Stimulated activated CD4-positive, alpha-beta T cell treated with anti-CD3 and anti-CD28 coated beads, Interleukin-4, amount 100 ng/mL, for 4 hours (primary cell): ENCODE data around the gene DAB1.

Experiments used
- DNase-seq, 2 experiments: peaks; one replicate each; pipeline ENCODE4 v3.0.0-alpha.2; 2020

The DAB1 gene

DNA sequence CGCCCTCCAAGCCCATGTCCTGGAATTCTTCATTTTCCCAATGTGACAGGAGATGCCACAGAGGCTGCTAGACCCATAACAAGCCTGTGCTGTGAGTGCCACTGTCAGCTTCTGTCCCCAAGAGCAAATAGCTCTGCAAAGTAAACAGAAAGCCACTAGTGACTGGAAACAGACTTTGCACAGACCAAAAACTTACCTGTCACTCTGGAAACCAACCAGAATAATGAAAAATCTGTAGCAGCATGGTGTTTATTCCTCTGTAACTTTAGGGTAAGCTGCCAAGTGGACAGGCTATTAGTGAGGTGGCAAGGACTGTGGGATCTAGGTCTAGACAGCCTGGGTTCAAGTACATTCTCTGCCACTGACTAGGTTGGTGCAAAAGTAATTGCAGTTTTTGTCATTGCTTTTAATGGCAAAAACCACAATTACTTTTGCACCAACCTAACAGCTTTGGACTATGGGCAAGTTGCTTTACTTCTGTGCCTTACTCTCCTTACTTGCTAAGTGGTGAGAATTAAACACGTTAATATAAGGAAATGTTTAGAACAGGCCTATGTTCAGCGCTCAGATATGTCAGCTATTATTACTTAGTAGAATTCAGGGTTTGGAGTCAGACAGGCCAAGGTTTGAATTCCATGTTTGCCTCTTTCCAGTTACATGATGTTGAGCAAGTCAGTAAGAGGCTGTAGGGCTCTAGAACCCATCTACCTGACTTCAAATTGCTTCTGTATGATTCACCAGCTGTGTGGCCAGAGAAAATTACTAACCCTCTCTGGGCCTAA lies 457.8 kb downstream of the DAB1 start, which contains the start of gene C8B:
C8B (minus strand) TSS at position 100 of the 782 bp plus-strand sequence; CDS start at position 33, 67 bp downstream.
- DNase-seq: no peak

DNA sequence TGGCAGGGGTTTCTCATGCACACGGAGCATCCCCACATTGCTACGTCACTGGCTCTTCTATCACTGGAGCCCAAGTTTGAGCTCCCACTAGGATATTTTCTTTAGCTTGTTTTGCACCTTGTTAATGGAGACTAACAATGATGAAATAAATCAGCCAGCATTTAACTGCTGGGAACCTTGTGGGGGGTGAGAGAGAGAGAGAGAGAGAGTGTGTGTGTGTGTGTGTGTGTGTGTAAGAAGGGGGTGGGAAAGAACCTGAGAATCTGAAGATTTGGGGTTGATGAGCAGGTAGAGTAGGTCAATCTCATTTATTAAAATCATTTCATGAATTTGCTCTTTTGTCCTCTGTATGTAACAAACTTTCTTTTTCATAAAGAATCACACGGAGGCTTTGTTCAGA lies 458.7 kb downstream of the DAB1 start:
- DNase-seq: no peak

DNA sequence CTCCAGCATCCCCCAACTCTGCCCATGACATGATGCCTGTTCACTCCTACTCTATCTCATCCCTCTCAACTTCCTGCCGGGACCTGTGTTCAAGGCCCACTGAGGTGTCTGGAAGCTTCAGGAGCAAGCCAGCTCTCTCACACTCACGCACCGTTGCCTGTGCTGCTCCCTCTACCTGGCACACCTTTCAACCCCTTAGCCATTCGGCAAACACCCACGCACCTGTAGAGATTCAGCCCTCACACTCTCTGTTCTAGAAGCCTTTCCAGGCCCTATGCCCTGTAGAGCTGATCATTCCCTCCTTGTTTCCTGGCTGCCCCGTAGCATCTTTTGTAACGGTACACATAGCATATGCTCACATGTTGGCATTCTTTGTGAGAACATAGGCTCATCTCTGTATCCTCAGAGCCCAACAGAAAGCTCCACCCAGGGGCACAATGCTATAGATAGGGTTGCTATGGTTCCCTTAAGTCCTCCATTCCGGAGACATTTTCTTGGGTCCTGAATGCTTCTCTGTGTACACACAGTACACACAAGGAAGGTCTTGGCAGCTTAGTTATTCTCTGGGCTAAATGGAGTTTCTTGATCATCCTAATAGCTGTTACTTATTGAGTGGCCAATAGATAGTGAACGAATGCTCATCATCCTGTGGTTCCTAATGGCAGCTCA lies 459.4 kb downstream of the DAB1 start:
- no peak for DNase-seq

DNA sequence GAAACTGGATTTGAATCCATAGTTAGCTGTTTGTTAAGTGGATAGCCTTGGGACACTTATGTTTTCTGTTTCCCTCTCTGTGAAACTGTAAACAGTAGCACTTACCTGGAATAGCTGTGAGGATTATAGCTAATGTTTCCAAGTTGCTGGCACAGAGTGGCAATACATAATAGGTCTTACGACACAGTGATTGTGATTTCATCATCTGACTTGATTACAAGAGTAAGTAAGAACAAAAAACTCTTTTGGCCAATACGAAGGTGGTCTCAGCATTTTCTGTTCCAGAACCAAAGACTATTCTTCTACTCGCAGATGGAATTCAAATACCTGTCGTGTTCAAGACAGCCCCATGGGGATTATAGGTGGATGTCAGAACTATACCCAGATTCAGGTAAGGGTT lies 460.2 kb downstream of the DAB1 start:
- no peak for DNase-seq

DNA sequence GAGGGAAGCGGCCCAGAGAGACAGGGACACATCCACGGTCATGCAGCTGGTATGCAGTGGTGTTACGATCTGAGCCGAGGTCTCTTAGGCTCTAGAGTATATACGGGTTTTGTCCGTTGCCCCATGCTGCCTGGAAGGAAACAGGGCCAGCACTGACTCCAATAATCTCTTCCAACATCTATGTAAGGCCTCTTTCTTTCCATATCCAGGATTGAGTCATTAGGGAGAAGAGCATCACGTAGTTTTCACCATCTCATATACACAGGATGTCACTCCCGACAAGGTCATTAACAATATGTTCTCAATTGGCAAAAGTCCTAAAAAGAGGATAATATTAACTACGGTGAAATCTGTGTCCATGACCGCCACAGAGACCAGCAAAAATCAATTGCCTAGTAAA lies 462.4 kb downstream of the DAB1 start:
- no peak for DNase-seq

DNA sequence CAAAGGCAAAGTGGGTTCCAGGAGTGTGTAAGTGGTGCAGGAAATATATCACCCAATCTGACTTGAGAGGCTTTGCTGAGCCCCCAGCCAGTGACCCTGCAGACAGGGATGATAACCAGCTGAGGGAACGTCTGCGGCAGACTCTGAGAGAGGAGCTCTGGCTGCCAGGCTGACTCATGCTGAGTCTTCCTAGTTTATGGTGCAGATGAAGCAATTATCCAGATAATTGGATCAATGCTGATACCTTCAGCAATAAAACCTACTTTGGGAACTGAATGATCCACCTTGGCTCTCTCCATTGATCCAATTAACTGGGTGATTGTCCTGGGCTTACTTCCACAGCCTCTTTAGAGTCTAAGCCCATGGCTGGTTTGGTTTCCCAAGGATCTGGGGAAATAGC lies 465.3 kb downstream of the DAB1 start:
- DNase-seq: no peak

DNA sequence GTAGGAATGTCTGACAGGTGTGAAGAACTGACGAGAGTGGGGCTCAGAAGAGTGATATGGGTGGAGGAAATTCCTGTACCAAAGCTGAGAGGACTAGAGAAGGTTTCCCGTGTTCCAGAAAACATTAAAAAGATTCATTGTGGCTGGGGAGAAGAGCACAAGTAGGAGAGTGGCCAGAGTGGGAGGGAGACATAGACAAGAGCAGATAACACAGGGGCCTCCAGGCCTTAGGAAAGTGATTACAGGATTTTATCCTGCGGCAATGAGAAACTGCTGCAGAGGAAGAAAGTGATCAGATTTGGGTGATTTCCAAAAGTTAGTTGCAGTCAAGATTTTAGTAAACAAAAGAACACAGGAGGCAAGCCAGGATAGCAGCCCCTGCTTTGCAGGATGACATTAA lies 465.9 kb downstream of the DAB1 start:
- no peak for DNase-seq

DNA sequence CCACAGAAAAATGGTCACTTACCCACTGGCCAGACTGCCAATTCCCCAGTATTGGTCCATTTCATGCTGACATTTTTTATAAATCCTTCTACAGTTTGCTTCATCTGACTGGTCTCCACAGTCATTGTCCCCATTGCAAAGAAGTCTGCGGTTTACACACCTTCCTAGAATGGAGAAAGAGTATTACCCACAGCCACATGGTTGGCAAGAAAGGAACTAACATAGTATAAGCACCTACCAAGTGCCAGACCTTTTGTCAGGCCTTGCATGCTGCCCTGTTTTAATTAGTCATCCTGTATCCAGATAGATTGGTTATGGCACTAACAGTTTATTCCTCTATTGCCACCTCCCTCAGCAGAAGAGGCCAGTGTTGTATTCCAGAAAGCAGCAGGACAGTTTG lies 469.2 kb downstream of the DAB1 start:
- DNase-seq: no peak

DNA sequence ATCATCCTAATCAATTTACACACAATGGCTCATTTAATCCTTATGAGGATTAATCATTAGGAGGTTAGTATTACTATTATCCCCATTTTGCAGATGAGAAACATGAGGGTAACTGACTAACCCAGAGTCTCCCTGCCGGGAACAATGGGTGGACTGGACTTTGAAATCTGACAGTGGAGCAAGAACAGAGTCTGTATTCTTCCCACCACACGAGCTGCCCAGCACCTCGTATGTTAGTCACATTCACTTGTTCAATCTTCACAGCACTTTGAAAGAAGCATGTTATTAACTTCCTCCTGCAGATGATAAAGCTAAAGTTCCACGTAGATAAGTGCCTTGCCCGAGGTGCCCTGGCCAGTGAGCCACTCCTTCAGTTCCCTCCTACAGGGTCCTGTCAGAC lies 470.5 kb downstream of the DAB1 start:
- no peak for DNase-seq

DNA sequence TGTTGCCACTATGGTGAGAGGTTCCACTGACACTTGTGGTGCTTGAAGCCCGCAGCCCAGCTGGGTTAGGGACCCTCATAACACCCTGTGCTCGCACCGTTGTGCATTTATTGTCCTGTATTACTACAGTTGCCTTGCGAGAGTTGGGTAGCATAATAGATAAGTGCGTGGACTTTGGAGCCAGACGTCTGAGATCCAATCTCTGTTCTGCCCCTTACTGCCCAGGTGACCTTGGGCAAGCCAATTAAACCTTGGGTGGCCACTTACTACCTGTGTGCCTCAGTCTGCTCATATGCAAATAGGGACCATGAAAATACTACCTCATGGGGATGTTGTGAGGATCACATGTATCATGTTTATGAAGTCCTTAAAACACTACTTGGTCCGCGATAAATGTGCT lies 471.4 kb downstream of the DAB1 start:
- DNase-seq: no peak

DNA sequence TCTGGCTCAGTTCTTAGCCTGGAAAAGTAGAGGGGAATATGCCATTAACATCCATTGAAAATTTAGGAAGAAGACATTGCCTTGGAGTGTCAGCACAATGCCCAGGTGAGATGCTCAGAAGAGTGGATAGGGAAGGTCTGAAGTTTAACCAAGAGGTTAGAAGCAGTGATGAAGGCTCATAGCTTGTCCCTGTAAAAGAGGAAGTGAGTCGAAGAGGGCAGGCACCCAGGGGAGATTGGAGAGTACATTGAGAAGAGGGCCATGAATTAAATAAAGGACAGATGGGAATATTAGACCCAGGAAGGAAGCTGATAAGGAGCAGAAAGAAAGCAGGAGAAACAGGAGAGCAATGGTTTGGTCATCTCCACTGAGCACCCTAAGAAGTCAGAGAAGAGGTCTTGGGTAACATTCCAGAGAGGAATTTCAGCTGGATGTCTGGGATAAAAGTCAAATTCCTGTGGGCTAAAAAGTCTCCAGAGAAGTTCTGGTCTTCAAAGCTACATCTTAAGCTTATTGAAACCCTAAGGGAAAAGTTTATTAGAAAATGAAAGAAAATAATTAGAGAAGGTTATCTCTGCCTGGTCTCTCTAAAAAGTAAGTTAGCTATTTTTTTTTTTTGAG lies 475.3 kb downstream of the DAB1 start:
- no peak for DNase-seq
